Subcutaneous abdominal adipose tissue (tissue), 5 donors: ENCODE results near the gene CRTC1.

Experiments used
- H3K27ac ChIP-seq: one replicate; pipeline ENCODE4 v1.7.0; 2013; ENCODE audit warnings: low read depth, mild to moderate bottlenecking, inconsistent platforms, low read length, moderate library complexity
- H3K27me3 ChIP-seq, 5 donors: one replicate each; pipeline ENCODE4 v1.7.0; 2013; ENCODE audit warnings: low read length in 5 of 5, inconsistent platforms in 1 of 5; ENCODE audit not compliant: control insufficient read depth in 5 of 5, insufficient read depth in 4 of 5
- H3K36me3 ChIP-seq, 5 donors: one replicate each; pipeline ENCODE4 v1.7.0; 2013; ENCODE audit warnings: low read length in 5 of 5; ENCODE audit not compliant: control insufficient read depth in 5 of 5, insufficient read depth in 5 of 5
- H3K4me1 ChIP-seq, 5 donors: one replicate each; pipeline ENCODE4 v1.7.0; 2013; ENCODE audit warnings: low read length in 5 of 5, mild to moderate bottlenecking in 3 of 5, moderate library complexity in 1 of 5; ENCODE audit not compliant: control insufficient read depth in 5 of 5, insufficient read depth in 5 of 5
- H3K4me3 ChIP-seq, 5 donors: one replicate each; pipeline ENCODE4 v1.7.0; 2013; ENCODE audit warnings: low read length in 5 of 5, low read depth in 1 of 5
- H3K9ac ChIP-seq, 5 donors: one replicate each; pipeline ENCODE4 v1.7.0; 2013; ENCODE audit warnings: low read length in 5 of 5, mild to moderate bottlenecking in 4 of 5, moderate library complexity in 3 of 5
- H3K9me3 ChIP-seq, 5 donors: one replicate each; pipeline ENCODE4 v1.7.0; 2013; ENCODE audit warnings: low read length in 5 of 5; ENCODE audit not compliant: control insufficient read depth in 5 of 5
- donor health status: healthy.
- donor health status: healthy.
- donor health status: healthy.
- donor health status: healthy.
- donor health status: healthy.

Gene CRTC1

DNA sequence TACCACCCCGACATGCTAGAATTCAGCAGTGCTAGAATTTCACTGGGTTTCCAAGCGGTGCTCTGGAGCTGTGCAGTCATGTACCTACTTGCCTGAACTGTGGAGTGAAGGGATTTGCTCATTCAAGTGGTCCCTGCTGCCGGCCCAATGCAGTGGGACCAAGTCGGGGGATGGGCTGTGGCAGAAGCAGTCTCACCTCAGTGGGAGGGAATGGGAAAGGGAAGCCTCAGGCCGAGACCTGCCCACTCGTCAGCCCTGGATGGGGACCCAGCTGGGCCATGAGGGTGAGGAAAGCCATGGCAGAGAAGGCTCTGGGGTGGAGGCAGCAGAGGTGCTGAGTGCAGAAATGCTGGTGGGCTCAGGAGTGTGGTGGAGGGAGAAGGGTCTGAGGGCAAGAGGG lies 31.7 kb upstream of the CRTC1 start:
- H3K4me1 ChIP-seq, result peaks cover 11 to 48% (median 41%) of the 10 kb centered on the region in 5 donors
- H3K27ac ChIP-seq, result no peak overlapping the region
- H3K9ac ChIP-seq, result no peak overlapping the region
- H3K36me3 ChIP-seq, result no peaks in the 10 kb centered on the region
- H3K9me3 ChIP-seq, result no peaks in the 10 kb centered on the region
- H3K27me3 ChIP-seq, result no peaks in the 10 kb centered on the region
- H3K4me3 ChIP-seq, result no peak overlapping the region

DNA sequence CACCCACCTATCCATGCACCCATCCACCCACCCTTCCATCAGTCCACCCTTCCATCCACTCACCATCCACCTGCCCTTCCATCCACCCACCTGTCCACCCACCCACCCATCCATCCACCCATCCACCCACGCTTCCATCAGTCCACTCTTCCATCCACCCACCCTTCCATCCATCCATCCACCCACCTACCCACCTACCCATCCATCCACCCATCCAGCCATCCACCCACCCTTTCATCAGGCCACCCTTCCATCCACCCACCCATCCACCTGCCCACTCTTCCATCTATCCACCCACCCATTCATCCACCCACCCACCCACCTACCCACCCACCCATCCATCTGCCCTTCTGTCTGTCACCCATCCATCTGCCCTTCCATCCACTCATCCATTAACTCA lies 29.6 kb upstream of the CRTC1 start:
- Histone ChIP-seq H3K4me3 (no peak overlapping the region), H3K36me3 (no peaks in the 10 kb centered on the region), H3K4me1 (peaks cover 10 to 47% (median 42%) of the 10 kb centered on the region in 5 donors), H3K27ac (no peak overlapping the region), H3K9me3 (no peaks in the 10 kb centered on the region), H3K27me3 (no peaks in the 10 kb centered on the region), H3K9ac (no peak overlapping the region)

DNA sequence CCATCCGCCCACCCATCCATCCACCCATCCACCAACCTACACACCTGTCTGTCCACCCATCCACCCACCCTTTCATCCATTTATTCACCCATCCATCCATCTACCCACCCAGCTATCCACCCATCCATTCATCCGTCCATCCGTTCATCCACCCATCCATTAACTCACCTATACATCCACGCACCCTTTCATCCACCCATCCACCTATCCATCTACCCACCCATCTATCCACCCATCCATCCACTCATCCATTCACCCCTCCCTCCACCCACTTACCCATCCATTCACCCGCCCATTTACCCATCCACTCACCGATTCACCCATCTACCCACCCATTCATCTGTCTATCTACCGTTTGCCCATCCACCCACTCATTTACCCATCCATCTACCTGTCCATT lies 29.0 kb upstream of the CRTC1 start:
- Histone ChIP-seq H3K4me1 (peaks cover 6 to 47% (median 42%) of the 10 kb centered on the region in 5 donors), H3K27ac (no peak overlapping the region), H3K36me3 (no peaks in the 10 kb centered on the region), H3K9ac (no peak overlapping the region), H3K4me3 (no peak overlapping the region), H3K9me3 (no peaks in the 10 kb centered on the region), H3K27me3 (no peaks in the 10 kb centered on the region)

DNA sequence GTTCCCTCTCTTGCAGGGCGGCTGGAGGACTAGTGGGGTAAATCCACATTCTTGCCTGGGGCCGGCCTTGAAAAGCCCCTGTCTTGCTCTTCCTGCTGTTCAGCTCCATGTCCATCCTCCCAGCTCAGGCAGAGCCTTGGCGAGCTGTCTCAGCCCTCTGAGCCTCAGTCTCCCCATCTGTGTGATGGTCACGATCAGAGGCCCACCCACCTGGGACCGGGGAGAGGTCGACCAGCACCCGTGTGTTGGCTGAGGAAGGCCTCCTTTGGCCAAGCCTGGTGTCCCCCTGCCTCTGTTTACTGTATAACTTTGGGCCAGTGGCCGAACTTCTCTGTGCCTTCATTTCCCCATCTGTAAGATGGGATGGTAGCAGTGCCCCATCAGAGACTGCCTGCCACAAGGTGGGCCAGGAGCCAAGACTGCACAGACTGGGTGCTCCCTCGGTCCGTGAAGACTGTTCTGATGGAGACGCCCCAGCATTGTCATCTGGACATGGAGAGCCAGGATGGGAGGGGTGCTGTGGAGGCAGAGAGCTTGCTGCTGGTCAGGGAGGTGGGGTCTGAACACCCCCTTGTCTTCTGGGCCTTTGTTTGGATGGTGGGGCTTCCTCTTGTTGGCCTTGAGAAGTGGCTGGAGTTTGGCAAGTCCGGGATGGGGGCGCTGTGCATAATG lies 28.2 kb upstream of the CRTC1 start:
- H3K4me1 ChIP-seq, result peaks cover under 1 to 47% (median 41%) of the 10 kb centered on the region in 5 donors
- H3K4me3 ChIP-seq, result no peak overlapping the region
- no peaks in the 10 kb centered on the region for H3K36me3 ChIP-seq
- no peak overlapping the region for H3K9ac ChIP-seq
- no peaks in the 10 kb centered on the region for H3K27me3 ChIP-seq
- H3K27ac ChIP-seq, result no peak overlapping the region
- no peaks in the 10 kb centered on the region for H3K9me3 ChIP-seq

DNA sequence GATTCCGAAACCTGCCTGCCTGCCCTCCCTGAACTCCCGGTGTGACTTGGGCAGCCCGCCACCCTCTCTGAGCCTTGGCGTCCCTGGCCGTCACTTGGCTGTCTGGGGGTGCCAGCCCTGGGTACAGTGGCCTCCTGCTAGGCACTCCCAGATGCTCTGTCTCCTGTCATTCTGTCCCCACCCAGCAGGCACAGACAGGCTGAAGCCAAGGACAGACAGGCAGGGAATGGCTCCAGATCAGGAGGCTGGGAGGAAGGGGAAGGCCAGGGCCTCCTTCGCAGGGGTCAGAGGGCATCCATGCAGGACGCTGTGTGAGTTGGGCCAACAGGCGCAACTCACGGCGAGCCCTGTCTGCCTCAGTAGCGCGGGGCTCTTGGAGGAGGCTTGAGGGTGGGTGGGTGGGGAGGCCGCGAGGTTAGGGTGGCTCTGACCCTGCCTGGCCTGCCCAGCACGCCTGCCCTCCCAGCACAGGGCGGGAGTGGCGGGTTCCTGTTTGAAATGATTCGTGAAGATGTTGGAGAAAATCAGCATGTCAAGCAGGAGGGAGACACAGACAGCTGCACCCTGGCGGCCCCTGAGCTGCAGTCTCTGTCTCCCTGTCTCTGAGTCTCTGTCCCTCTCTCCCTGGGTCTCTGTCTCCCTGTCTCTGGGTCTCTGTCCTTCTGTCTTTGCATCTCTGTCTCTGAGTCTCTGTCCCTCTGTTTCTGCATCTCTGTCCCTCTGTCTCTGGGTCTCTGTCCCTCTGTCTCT lies 27.0 kb upstream of the CRTC1 start:
- Histone ChIP-seq H3K9ac (no peak overlapping the region), H3K4me3 (no peak overlapping the region), H3K27me3 (no peaks in the 10 kb centered on the region), H3K36me3 (no peaks in the 10 kb centered on the region), H3K4me1 (peaks cover 0 to 47% (median 38%) of the 10 kb centered on the region in 5 donors), H3K27ac (no peak overlapping the region), H3K9me3 (no peaks in the 10 kb centered on the region)

DNA sequence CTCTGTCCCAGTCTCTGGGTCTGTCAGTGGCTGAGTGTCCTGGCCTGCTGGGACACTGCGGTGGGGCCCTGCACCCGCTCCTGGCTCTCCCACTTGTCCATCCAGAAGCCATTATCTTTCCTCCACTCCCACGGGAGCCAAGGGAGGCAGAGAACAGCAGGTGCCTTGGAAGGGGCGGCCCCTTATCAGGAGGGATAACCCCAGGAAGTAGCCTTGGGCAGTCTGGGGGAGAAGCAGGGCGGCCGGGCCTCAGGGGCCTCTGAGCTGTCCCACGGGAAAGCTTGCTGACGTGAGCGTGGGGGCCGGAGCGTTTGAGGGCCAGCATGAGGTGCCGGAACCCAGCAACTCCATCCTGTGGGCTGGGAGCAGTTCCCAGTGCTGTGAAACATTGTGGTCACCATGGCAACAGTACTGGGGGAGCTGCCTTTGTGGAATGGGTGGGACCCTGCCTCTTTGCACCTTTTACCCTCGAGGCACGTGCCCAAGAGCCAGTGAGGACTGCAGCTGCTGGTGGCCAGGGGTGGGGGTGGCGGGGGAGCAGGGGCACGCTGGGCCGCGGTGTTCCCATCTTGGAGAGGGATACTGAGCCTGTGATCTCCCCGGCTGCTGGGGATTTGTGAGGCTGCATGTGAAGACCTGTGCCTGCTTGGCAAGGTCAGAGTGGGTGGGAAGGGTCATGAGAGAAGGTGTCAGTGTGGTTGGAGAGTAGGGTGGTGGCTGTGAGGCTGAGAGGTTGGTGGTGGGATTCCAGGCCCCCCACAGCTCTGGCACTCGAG lies 25.7 kb upstream of the CRTC1 start:
- no peaks in the 10 kb centered on the region for H3K36me3 ChIP-seq
- H3K27ac ChIP-seq, result peak overlapping the region; percentile 70
- H3K9me3 ChIP-seq, result no peaks in the 10 kb centered on the region
- H3K4me1 ChIP-seq, result peaks cover 0 to 49% (median 35%) of the 10 kb centered on the region in 5 donors
- H3K4me3 ChIP-seq, result no peak overlapping the region
- no peak overlapping the region for H3K9ac ChIP-seq
- no peaks in the 10 kb centered on the region for H3K27me3 ChIP-seq

DNA sequence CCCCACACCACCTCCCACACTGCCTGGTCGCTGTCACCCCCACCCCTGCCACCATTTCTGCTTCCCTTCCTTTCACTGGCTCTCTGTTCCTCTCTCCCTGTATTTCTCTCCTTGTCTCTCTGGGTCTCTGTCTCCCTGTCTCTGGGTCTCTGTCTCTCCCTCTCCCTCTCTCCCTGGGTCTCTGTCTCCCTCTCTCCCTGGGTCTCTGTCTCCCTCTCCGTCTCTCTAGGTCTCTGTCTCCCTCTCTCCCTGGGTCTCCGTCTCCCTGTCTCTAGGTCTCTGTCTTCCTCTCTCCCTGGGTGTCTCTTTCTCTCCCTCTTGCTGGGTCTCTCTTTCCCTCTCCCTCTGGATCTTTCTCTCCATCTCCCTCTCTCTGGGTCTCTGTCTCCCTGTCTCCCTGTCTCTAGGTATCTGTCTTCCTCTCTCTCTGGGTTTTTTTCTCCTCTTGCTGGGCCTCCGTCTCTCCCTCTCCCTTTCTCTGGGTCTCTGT lies 25.1 kb upstream of the CRTC1 start:
- no peaks in the 10 kb centered on the region for H3K27me3 ChIP-seq
- H3K4me1 ChIP-seq, result peaks cover 0 to 56% (median 39%) of the 10 kb centered on the region in 5 donors
- no peaks in the 10 kb centered on the region for H3K36me3 ChIP-seq
- no peak overlapping the region for H3K4me3 ChIP-seq
- peak overlapping the region; percentile 70 for H3K27ac ChIP-seq
- no peaks in the 10 kb centered on the region for H3K9me3 ChIP-seq
- H3K9ac ChIP-seq, result no peak overlapping the region

DNA sequence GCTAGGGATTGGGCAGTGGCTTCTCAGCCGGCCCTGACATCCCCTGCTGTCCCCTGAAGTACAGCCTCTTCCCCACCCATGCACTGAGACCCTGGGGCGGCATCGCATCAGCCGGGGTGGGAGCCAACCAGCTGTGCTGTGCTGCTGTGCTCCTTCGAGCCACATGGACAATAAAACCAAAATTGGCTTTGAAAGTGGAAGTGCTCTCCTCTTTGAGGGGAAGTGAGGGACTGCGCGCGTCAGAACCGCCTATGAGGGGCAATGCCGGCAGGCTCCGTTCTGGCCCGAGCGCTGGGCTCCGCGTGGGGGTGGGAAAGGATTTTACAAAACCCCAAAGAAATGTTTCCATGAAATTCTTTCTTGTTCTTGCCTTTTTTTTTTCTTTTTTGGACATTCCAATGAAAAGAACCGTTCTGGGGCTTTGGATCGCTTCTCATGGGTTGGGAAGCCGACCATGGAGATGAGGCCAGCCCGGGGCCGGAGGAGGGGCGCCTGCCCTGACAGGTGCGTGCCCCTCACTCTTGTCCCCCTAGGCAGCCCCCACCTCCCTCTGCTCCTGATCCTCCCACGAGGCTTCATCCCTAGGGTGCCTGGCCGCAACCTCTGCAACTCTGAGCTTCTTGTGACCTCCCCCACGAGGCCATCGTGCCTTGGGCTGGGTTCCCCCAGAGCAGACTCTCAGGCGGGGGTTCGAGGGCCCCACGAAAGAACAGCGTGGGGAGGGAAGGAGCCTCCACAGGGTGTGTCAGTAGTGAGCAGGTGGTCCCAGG lies 24.0 kb upstream of the CRTC1 start:
- Histone ChIP-seq H3K9ac (peak overlapping the region in 3 of 5 donors; percentile 44 to 59 (median 46)), H3K4me3 (peak overlapping the region in 1 of 5 donors; percentile 24), H3K36me3 (peaks cover 0 to 3% (median 3%) of the 10 kb centered on the region in 5 donors), H3K27ac (peak overlapping the region; percentile 70), H3K4me1 (peaks cover 0 to 64% (median 42%) of the 10 kb centered on the region in 5 donors), H3K27me3 (no peaks in the 10 kb centered on the region), H3K9me3 (no peaks in the 10 kb centered on the region)

DNA sequence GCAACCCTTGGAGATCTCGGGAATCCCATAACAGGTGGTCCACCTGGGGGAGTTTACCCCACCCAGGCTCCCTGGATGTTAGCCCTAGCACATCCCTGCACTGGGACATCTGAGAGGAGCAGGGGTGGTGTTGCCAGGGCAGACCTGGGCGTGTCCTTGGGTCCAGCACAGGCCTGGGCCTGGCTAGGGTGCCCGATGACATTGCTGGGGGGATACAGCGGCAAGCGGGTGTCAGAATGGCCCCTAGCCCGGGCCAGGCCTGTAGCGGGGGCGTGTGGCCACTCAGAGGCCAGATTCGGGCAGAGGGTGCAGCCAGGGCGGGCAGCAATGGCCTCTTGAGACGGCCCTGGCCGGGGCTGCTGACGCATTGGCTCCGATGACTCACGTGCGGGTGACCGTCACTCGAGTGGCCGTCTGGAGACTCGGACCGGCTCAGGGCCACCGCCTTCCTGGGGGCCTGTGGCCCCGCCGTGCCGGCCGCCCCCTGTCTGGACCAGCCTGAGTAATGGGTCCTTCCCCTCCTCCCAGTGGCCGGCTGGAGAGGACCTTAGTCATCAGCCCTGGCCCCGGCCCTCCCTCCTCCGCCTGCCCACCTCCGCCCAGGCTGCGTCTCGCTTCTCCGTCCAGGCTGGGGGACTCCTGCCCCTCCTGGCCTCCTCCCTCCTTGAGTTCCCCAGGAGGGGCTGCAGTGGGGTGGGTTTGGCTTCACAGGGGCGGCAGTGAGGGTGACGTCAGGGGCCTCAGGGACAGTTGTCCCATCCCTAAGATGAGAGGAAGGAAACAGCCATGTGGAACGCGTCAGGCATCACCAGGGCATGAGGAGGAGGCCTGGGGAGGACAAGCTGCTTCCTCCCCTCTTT lies 23.2 kb upstream of the CRTC1 start:
- H3K9me3 ChIP-seq, result no peaks in the 10 kb centered on the region
- peaks cover 0 to 64% (median 42%) of the 10 kb centered on the region in 5 donors for H3K4me1 ChIP-seq
- peak overlapping the region in 2 of 5 donors; percentile 22 to 39 for H3K4me3 ChIP-seq
- H3K9ac ChIP-seq, result peak overlapping the region in 2 of 5 donors; percentile 44 to 59
- H3K27ac ChIP-seq, result peak overlapping the region; percentile 70
- peaks cover 0 to 7% (median 3%) of the 10 kb centered on the region in 5 donors for H3K36me3 ChIP-seq
- no peaks in the 10 kb centered on the region for H3K27me3 ChIP-seq
